Vagina (tissue), 2 donors: ENCODE results near the gene CTNND2. TPM values are rescaled to one million over a fixed set of nuclear protein-coding genes. Genes with fewer than 3 reads are reported as not detected.

Experiments
- DNase-seq, 2 donors: peaks; one replicate each; pipeline ENCODE4 v3.0.0-alpha.2; 2017; ENCODE audit errors: extremely low spot score in 2 of 2
- H3K27ac ChIP-seq: fragments of 200-600 bp; sonication (generic); one replicate; pipeline ENCODE4 v1.5.1; 2019
- H3K27me3 ChIP-seq: fragments of 200-600 bp; sonication (generic); one replicate; pipeline ENCODE4 v1.5.1; 2019
- H3K36me3 ChIP-seq, 2 donors: fragments of 200-600 bp; sonication (generic); one replicate each; pipeline ENCODE4 v1.5.1; 2017 to 2019
- H3K4me1 ChIP-seq: fragments of 200-600 bp; sonication (generic); one replicate; pipeline ENCODE4 v1.5.1; 2019
- H3K4me3 ChIP-seq, 2 donors: fragments of 200-600 bp; sonication (generic); 1 replicate in 1 of 2; 2 replicates in 1 of 2; pipeline ENCODE4 v1.5.1; 2016 to 2019
- H3K9me3 ChIP-seq: fragments of 200-600 bp; sonication (generic); one replicate; pipeline ENCODE4 v1.5.1; 2019
- POLR2A ChIP-seq, 2 donors: fragments of 450-650 bp; IDR thresholded peaks; one replicate each; pipeline ENCODE4 v1.6.1; 2017; ENCODE audit warnings: antibody characterized with exemption in 2 of 2, mild to moderate bottlenecking in 2 of 2, moderate library complexity in 2 of 2
- POLR2AphosphoS5 ChIP-seq, 2 donors: sonication (generic); formaldehyde crosslinking; IDR thresholded peaks; one replicate each; pipeline ENCODE4 v1.9.0; 2017; ENCODE audit warnings: antibody characterized with exemption in 2 of 2, mild to moderate bottlenecking in 2 of 2, low read depth in 1 of 2; ENCODE audit not compliant: insufficient read depth in 1 of 2
- intact Hi-C: fragments of 100-400 bp; cut with DNase I; formaldehyde crosslinking; loops from one replicate; pipeline ENCODE4 v1.15.1; 2023
- total RNA-seq: library from RNA; depleted of rRNA; stranded (reverse); fragments of >200 nt; gene quantifications from one replicate; pipeline ENCODE4 v1.2.3, GENCODE V29; 2016
- TF ChIP-seq, protein P1 (sequence below), 3 experiments: fragments of 450-650 bp in 2 of 3; fragments of 200-600 bp in 1 of 3; sonication (generic) in 1 of 3; IDR thresholded peaks; one replicate each; pipeline ENCODE4 v1.5.1; 2017 to 2019; ENCODE audit warnings: antibody characterized with exemption in 3 of 3, mild to moderate bottlenecking in 2 of 3, moderate library complexity in 2 of 3

CTNND2 gene
- total RNA-seq, 1 donor from 2014 or later = 1.7 TPM

DNA sequence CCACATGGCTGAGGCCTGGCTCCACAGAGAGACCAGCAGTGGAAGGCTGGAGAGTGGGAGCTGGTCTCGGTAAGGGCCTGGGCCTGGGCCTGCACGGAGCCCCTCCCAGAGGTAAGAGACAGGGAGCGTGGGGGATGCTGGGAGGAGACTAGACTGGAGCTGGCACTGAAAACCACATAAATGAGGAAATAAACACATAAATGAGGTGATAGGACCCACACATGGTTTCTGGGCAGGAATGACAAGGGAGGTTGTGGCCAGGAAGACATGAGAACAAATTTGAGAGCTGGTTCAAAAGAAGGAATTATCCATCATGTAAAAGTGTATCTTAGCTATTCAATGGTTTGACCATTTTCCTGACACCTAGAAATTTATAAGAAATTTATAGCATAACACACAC is 691.5 kb downstream of the CTNND2 start:
- no peaks in the 10 kb centered on the region for H3K27me3 ChIP-seq
- no peak overlapping the region for H3K4me3 ChIP-seq
- H3K36me3 ChIP-seq = no peaks in the 10 kb centered on the region
- no peaks in the 10 kb centered on the region for H3K9me3 ChIP-seq
- TF ChIP-seq, protein P1, sequence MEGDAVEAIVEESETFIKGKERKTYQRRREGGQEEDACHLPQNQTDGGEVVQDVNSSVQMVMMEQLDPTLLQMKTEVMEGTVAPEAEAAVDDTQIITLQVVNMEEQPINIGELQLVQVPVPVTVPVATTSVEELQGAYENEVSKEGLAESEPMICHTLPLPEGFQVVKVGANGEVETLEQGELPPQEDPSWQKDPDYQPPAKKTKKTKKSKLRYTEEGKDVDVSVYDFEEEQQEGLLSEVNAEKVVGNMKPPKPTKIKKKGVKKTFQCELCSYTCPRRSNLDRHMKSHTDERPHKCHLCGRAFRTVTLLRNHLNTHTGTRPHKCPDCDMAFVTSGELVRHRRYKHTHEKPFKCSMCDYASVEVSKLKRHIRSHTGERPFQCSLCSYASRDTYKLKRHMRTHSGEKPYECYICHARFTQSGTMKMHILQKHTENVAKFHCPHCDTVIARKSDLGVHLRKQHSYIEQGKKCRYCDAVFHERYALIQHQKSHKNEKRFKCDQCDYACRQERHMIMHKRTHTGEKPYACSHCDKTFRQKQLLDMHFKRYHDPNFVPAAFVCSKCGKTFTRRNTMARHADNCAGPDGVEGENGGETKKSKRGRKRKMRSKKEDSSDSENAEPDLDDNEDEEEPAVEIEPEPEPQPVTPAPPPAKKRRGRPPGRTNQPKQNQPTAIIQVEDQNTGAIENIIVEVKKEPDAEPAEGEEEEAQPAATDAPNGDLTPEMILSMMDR (IDR thresholded peaks at IDR 0.05) = no peak
- TF ChIP-seq POLR2A (IDR thresholded peaks at IDR 0.05) = no peak
- TF ChIP-seq POLR2AphosphoS5 (IDR thresholded peaks at IDR 0.05; ENCODE audit: insufficient read depth in 1 of 2, low read depth in 1 of 2) = no peak
- intact Hi-C loops = no loop called here
- no peak for DNase-seq
- H3K4me1 ChIP-seq = no peaks in the 10 kb centered on the region
- no peak overlapping the region for H3K27ac ChIP-seq

DNA sequence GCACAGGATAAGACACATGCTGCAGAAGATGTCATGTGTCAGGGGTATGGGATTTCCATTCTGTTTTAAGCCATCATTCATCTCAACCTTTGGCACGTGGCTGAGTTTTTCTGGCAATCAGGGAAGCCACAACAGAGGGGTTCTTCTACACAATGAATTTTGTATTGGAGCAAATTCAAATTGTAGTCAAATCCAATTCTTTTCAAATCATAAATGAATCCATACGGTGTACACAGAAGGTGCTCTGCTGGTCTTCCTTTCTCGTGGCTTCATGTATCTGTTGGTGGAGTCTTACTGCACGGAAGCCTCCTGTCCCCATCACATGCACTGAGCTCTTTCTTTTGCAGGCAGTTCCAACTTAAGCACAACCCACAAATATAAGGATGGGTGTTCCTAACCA is 706.5 kb downstream of the CTNND2 start:
- Histone ChIP-seq H3K4me1 (no peaks in the 10 kb centered on the region), H3K4me3 (no peak overlapping the region), H3K36me3 (no peaks in the 10 kb centered on the region), H3K27ac (no peak overlapping the region), H3K9me3 (no peaks in the 10 kb centered on the region), H3K27me3 (no peaks in the 10 kb centered on the region)
- intact Hi-C loops = no loop called here
- no peak for DNase-seq
- TF ChIP-seq POLR2AphosphoS5 (IDR thresholded peaks at IDR 0.05; ENCODE audit: insufficient read depth in 1 of 2, low read depth in 1 of 2) (no peak), POLR2A (IDR thresholded peaks at IDR 0.05) (no peak)
- TF ChIP-seq, protein P1 (IDR thresholded peaks at IDR 0.05) = no peak

DNA sequence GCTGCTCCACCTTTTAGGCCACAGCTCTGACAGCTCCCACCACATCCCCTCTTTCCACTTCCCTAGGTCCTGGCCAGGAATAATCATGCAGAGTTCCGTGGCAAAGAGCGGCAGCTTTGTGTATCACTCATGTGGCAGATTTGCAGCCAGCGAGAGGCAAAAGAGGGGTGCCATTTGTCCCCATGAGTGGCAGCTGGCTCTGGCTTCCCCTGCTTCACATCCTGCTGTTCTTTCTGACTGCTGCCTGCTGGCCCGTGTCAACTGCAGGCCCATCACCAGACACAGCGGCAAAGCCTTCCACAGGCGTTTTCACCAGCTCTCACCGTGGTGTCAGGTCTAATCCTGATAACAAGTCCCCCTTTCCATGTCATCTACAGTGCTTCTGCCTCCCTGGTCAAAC is 712.6 kb downstream of the CTNND2 start:
- intact Hi-C loops = no loop called here
- H3K4me1 ChIP-seq = no peaks in the 10 kb centered on the region
- no peaks in the 10 kb centered on the region for H3K9me3 ChIP-seq
- H3K36me3 ChIP-seq = no peaks in the 10 kb centered on the region
- TF ChIP-seq, protein P1 (IDR thresholded peaks at IDR 0.05) = no peak
- TF ChIP-seq POLR2A (IDR thresholded peaks at IDR 0.05) = no peak
- TF ChIP-seq POLR2AphosphoS5 (IDR thresholded peaks at IDR 0.05; ENCODE audit: insufficient read depth in 1 of 2, low read depth in 1 of 2) = no peak
- no peak overlapping the region for H3K27ac ChIP-seq
- H3K4me3 ChIP-seq = no peak overlapping the region
- DNase-seq = no peak
- H3K27me3 ChIP-seq = no peaks in the 10 kb centered on the region

DNA sequence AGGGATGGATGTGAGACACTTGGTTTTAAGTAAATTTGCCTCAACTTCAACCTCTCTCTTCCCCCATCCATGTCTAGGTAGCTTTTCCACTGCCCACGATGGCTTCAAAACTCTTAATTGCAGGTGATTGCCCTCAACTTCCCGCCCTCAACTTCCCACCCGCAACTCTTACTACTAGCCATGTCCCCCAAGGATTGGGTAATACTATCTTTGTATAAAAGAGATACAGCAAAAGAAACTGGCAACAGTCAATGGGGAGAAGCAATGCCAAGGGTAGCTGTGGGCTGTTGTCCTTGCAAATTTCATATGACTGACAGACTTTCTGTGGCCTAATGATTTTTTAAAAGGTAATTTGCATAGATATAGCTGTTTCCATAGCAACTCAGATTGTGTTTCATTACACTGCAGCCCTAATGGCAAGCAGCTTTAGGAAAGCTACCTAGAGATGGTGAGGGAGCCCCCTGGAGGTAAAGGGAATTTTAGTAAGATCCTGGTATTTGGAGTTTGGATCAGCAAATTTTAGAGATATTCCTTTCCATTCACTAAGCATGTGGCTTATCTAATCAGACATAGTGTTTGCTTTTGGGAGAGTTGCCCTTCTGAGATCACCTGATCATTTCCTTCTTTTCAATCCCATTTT is 721.7 kb downstream of the CTNND2 start:
- H3K27ac ChIP-seq = no peak overlapping the region
- DNase-seq = no peak
- no peak overlapping the region for H3K4me3 ChIP-seq
- no peaks in the 10 kb centered on the region for H3K27me3 ChIP-seq
- H3K4me1 ChIP-seq = no peaks in the 10 kb centered on the region
- intact Hi-C loops = no loop called here
- no peaks in the 10 kb centered on the region for H3K36me3 ChIP-seq
- TF ChIP-seq, protein P1 (IDR thresholded peaks at IDR 0.05) = peak in 1 of 3 experiments; percentile 9
- TF ChIP-seq POLR2A (IDR thresholded peaks at IDR 0.05) = no peak
- H3K9me3 ChIP-seq = no peaks in the 10 kb centered on the region

DNA sequence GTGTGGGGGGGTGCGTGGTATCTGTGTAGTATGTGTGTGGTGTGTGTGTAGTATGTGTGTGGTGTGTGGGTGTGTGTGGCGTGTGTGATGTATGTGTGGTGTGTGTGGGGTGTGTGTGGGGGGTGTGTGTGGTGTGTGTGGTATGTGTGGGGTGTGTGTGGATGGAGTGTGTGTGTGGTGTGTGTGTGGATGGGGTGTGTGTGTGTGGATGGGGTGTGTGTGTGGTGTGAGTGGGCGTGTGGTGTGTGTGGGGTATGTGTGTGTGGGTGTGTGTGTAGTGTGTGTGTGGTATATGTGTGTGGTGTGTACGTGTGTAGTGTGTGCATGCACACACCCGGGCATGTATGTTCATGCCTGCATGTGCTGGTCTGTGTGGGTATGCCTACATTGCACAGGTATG is 722.3 kb downstream of the CTNND2 start:
- intact Hi-C loops = no loop called here
- Histone ChIP-seq H3K36me3 (no peaks in the 10 kb centered on the region), H3K27ac (no peak overlapping the region), H3K4me1 (no peaks in the 10 kb centered on the region), H3K9me3 (no peaks in the 10 kb centered on the region), H3K27me3 (no peaks in the 10 kb centered on the region), H3K4me3 (no peak overlapping the region)
- TF ChIP-seq POLR2AphosphoS5 (IDR thresholded peaks at IDR 0.05; ENCODE audit: insufficient read depth in 1 of 2, low read depth in 1 of 2) = no peak
- TF ChIP-seq, protein P1 (IDR thresholded peaks at IDR 0.05) = no peak
- no peak for TF ChIP-seq POLR2A (IDR thresholded peaks at IDR 0.05)
- DNase-seq = no peak
